Activated CD8-positive, alpha-beta memory T cell treated with anti-CD3 and anti-CD28 coated beads, Interleukin-2, amount 10 ng/mL, durations not matched to agents 7 days and 5 days (primary cell): ENCODE measurements around the gene DGLUCY. TPM values are rescaled to one million over a fixed set of nuclear protein-coding genes. Genes with fewer than 3 reads are reported as not detected.
"Not testable (repeated sequence)": the region's sequence is repeated elsewhere in the genome, so short reads cannot be mapped to it uniquely, and the experiment has no call there.

Experiments used
- ATAC-seq: fragments of 150-1000 bp; cut with Tn5 transposase; one replicate; pipeline ENCODE4 v1.10.0; 2021; ENCODE audit warnings: moderate library complexity
- CTCF ChIA-PET: fragments of 350-600 bp; sonication (Branson Sonifier 250); formaldehyde crosslinking; loops from one replicate; lab custom pipeline; 2021; ENCODE audit warnings: antibody characterized with exemption; lab: Charles Lee
- DNase-seq: peaks from one replicate; pipeline ENCODE4 v3.0.0-alpha.2; 2020
- H3K27ac Mint-ChIP-seq: one replicate; pipeline ENCODE4 v1.8.0; 2021; ENCODE audit warnings: mild to moderate bottlenecking, mixed read lengths
- H3K27me3 Mint-ChIP-seq: one replicate; pipeline ENCODE4 v1.8.0; 2021; ENCODE audit warnings: mixed read lengths
- H3K36me3 Mint-ChIP-seq: one replicate; pipeline ENCODE4 v1.8.0; 2021; ENCODE audit warnings: mild to moderate bottlenecking, mixed read lengths
- H3K4me1 Mint-ChIP-seq: one replicate; pipeline ENCODE4 v1.8.0; 2021; ENCODE audit warnings: mixed read lengths
- H3K4me3 Mint-ChIP-seq: one replicate; pipeline ENCODE4 v1.8.0; 2021; ENCODE audit warnings: mild to moderate bottlenecking, moderate library complexity, mixed read lengths
- H3K9me3 Mint-ChIP-seq: one replicate; pipeline ENCODE4 v1.8.0; 2022; ENCODE audit warnings: low read depth, mixed read lengths
- total RNA-seq, 2 experiments: library from RNA; stranded (reverse); gene quantifications; one replicate each; pipeline ENCODE4 v1.2.3, GENCODE V29; 2021

The DGLUCY gene
- total RNA-seq, 2 experiments from 2014 or later: 113 to 176 TPM

DNA sequence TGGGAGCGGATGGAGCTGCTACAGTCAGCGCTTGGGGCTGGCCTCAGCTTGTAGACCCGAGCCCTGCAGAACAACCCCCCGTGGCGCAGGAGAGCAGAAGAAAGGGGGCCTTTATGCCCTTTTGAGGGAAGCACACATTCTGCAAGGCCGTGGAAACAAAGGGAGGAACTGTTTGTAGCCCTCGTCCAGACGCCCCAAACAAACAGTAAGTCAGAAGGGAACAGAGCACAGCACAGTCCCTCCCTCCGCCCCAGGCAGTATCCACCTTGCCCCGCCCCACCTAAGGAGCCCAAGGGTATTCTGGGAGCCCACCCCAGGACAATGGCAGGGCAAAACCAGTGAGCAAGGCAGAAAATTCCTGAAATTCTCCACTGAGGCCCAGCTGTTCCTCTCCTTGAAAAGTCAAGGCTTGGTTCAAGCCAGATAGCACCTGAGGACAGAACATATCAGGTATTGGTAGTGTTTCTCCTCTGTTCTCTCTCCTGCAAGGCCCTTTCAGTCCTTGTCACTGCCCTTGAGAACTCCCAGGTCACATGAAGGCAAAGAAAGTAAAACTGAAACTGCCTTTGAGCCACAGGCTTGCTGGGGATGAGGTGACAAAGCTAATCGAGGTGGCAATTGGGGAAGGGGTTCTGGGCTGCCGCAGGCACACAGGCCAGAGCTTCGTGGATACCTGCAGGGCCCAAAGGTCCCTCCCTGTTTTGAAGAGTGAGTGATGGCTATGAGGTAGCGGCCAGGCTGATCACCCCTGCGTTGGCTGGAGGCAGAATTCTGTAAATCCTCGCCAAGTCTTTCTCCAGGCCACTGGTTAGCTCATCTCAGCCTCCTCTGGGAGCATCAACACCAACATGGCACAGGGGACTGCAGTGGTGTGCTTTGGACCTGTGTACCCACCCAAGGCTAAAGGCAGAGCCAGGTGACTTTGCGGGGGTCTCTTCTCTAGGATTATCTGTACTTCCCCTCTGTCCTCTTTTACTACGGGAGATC, 499 bp downstream of the DGLUCY start:
- CTCF ChIA-PET: interaction anchor here (0.9 to 5.7 kb wide), 20 partner anchors 9 to 225 kb away, joined by 3 to 125 read pairs (median 4); partner anchors contain the start of gene RPS6KA5
- Mint-ChIP-seq H3K9me3 (no peaks in the 10 kb centered on the region), H3K4me3 (peak overlapping the region; percentile 98), H3K36me3 (peaks cover 46% of the 10 kb centered on the region), H3K27ac (peak overlapping the region; percentile 96), H3K27me3 (no peaks in the 10 kb centered on the region), H3K4me1 (peaks cover 66% of the 10 kb centered on the region)
- DNase-seq (peak; percentile 89), ATAC-seq (peak; percentile 80)

- peak overlapping the region; percentile 98 for H3K4me3 Mint-ChIP-seq
- H3K27ac Mint-ChIP-seq: peak overlapping the region; percentile 96
- ATAC-seq: no peak
- no peaks in the 10 kb centered on the region for H3K27me3 Mint-ChIP-seq
- DNase-seq: peak; percentile 45
- peaks cover 59% of the 10 kb centered on the region for H3K36me3 Mint-ChIP-seq
- peaks cover 67% of the 10 kb centered on the region for H3K4me1 Mint-ChIP-seq
- H3K9me3 Mint-ChIP-seq: no peaks in the 10 kb centered on the region
- CTCF ChIA-PET: interaction anchor here (0.9 to 5.7 kb wide), 10 partner anchors 21 to 214 kb away, joined by 3 to 125 read pairs (median 4); partner anchors contain the start of gene RPS6KA5
These were observed 2.3 kb downstream of the DGLUCY start for GRCh38 chr14:91115986-91116770.

GRCh38 chr14:91116913-91117588, 3.2 kb downstream of the DGLUCY start:
- no peaks in the 10 kb centered on the region for H3K9me3 Mint-ChIP-seq
- CTCF ChIA-PET: interaction anchor here (1.1 to 5.7 kb wide), 4 partner anchors 54 to 147 kb away, joined by 3 to 125 read pairs (median 16); partner anchors contain the start of gene RPS6KA5
- no peaks in the 10 kb centered on the region for H3K27me3 Mint-ChIP-seq
- H3K36me3 Mint-ChIP-seq: peaks cover 64% of the 10 kb centered on the region
- DNase-seq (peak; percentile 71), ATAC-seq (no peak)
- H3K4me3 Mint-ChIP-seq: peak overlapping the region; percentile 98
- peak overlapping the region; percentile 96 for H3K27ac Mint-ChIP-seq
- peaks cover 67% of the 10 kb centered on the region for H3K4me1 Mint-ChIP-seq

GRCh38 chr14:91117960-91118359, 4.1 kb downstream of the DGLUCY start:
- Mint-ChIP-seq H3K36me3 (peaks cover 65% of the 10 kb centered on the region), H3K4me3 (no peak overlapping the region)

GRCh38 chr14:91118511-91119068, 4.7 kb downstream of the DGLUCY start:
- Mint-ChIP-seq H3K27ac (peak overlapping the region; percentile 63), H3K4me1 (peaks cover 63% of the 10 kb centered on the region), H3K36me3 (peaks cover 69% of the 10 kb centered on the region), H3K4me3 (no peak overlapping the region), H3K9me3 (no peaks in the 10 kb centered on the region), H3K27me3 (no peaks in the 10 kb centered on the region)
- CTCF ChIA-PET: interaction anchor here (1.1 to 1.2 kb wide), 2 partner anchors 148 to 215 kb away, joined by 3 read pairs; no protein-coding TSS in a partner anchor
- DNase-seq (no peak), ATAC-seq (no peak)

More at GRCh38 chr14:91117960-91118359, 4.1 kb downstream of the DGLUCY start:
- Mint-ChIP-seq H3K27ac (no peak overlapping the region), H3K9me3 (no peaks in the 10 kb centered on the region), H3K27me3 (no peaks in the 10 kb centered on the region), H3K4me1 (peaks cover 63% of the 10 kb centered on the region)
- DNase-seq: no peak
- no peak for ATAC-seq
- CTCF ChIA-PET: interaction anchor here (1.1 to 1.2 kb wide), 2 partner anchors 148 to 215 kb away, joined by 3 read pairs; no protein-coding TSS in a partner anchor

DNA sequence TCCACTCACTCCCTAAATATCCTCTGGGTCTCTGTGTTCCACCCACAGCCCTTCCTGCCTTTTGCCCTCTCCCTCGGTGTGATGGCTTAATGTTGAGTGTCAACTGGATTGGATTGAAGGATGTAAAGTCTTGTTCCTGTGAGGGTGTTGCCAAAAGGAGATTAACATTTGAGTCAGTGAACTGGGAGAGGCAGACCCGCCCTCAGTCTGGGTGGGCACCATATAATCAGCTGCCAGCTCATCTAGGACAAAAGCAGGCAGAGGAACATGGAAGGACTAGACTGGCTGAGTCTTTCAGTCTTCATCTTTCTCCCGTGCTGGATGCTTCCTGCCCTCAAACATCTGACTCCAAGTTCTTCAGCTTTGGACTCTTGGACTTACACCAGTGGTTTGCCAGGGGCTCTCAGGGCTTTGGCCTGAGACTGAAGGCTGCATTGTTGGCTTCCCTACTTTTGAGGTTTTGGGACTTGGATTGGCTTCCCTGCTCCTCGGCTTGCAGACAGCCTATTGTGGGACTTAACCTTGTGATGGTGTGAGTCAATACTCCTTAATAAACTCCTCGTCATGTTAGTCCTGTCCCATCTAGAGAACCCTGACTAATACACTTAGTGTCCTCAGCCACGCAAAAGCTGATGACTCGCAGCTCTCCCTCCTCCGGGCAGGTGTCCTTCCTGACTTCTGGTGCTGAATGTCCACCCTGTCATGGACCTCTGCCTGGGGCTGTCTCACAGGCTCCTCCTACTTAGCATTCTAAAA, 5.9 kb downstream of the DGLUCY start:
- Mint-ChIP-seq H3K4me1 (peaks cover 65% of the 10 kb centered on the region), H3K27ac (peak overlapping the region; percentile 63), H3K4me3 (no peak overlapping the region), H3K36me3 (peaks cover 79% of the 10 kb centered on the region), H3K9me3 (no peaks in the 10 kb centered on the region), H3K27me3 (no peaks in the 10 kb centered on the region)
- DNase-seq (no peak), ATAC-seq (no peak)
- CTCF ChIA-PET: interaction anchor here (1.4 to 1.6 kb wide), 2 partner anchors 20 to 60 kb away, joined by 3 to 4 read pairs; no protein-coding TSS in a partner anchor

DNA sequence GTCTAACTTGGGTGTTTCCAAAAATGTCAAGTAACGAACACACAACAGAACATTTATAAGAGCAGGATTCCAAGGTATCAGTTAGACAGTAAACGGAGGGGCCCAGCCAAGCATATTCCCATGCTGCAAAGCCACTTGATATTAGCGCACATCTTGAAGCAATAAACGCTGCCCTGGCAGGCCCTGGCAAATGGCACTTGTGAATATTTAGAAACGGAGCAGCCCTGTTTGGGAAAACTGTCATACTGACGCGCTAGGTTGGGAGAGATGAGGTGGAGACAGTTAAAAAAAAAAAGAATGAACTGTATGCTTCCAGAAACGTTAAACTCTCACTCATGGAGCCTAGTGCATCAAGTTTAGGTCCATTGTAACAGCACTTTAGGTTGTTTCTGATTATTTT, 9.3 kb downstream of the DGLUCY start:
- Mint-ChIP-seq H3K4me3 (no peak overlapping the region), H3K36me3 (peaks cover 85% of the 10 kb centered on the region), H3K4me1 (peaks cover 60% of the 10 kb centered on the region), H3K27me3 (no peaks in the 10 kb centered on the region), H3K27ac (no peak overlapping the region), H3K9me3 (peaks cover 4% of the 10 kb centered on the region)
- ATAC-seq (no peak), DNase-seq (no peak)
- CTCF ChIA-PET: interaction anchor here (0.6 to 1.5 kb wide), 3 partner anchors 19 to 353 kb away, joined by 3 read pairs; no protein-coding TSS in a partner anchor

DNA sequence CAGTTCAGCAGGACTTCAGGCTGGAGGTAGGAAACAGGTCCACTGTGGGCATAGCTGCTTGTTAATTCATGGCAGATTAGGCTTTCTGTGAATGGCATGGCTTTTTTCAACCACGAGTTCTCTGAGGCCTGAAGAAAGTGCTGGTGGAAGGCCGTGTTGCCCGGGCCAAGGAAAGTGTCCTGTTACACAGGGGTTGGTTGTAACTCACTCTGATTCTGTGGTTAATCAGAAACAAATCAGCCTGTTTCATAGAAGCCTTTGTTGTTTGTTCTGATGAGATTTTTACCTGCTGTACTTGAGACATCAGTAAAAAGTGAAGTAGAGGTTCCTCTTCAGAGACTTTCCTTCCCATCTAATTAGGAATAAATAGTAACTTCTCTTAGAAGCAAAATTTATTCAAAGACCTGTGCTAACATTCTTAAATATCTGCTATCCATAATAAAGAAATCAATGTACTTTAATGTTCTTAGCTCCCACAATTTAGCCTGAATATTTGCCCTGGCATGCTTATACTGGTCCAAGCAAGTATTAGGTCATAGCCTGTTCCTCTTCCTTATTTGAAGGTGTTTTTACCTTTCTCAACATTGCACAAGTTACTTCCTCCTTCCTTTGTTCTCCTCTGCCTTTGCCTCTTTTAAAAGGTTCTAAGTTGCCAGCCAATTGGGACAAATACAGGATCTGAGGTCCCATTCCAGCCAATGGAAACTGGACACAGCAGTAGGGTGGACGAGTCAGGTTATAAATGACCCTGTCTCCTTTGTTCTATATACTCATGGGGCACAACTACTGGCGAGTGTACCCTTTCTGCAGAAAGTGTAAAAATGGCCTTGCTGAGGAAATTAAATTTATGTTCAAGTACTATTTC, 10.8 kb downstream of the DGLUCY start:
- not testable (repeated sequence) for H3K27me3 Mint-ChIP-seq, H3K4me3 Mint-ChIP-seq, DNase-seq, ATAC-seq, H3K9me3 Mint-ChIP-seq
- Mint-ChIP-seq H3K27ac (peak overlapping the region; percentile 56), H3K4me1 (peaks cover 54% of the 10 kb centered on the region), H3K36me3 (peaks cover 79% of the 10 kb centered on the region)
- CTCF ChIA-PET: interaction anchor here (1.3 to 1.5 kb wide), 3 partner anchors 12 to 86 kb away, joined by 3 to 4 read pairs (median 3); no protein-coding TSS in a partner anchor

GRCh38 chr14:91125271-91125660, 11.4 kb downstream of the DGLUCY start:
- ATAC-seq (no peak), DNase-seq (no peak)
- Mint-ChIP-seq H3K36me3 (peaks cover 78% of the 10 kb centered on the region), H3K27me3 (no peaks in the 10 kb centered on the region), H3K4me1 (peaks cover 48% of the 10 kb centered on the region), H3K27ac (peak overlapping the region; percentile 56), H3K9me3 (peaks cover 4% of the 10 kb centered on the region), H3K4me3 (no peak overlapping the region)
- CTCF ChIA-PET: interaction anchor here (1.4 kb wide), 1 partner anchor 11 kb away, joined by 4 read pairs; no protein-coding TSS in a partner anchor

DNA sequence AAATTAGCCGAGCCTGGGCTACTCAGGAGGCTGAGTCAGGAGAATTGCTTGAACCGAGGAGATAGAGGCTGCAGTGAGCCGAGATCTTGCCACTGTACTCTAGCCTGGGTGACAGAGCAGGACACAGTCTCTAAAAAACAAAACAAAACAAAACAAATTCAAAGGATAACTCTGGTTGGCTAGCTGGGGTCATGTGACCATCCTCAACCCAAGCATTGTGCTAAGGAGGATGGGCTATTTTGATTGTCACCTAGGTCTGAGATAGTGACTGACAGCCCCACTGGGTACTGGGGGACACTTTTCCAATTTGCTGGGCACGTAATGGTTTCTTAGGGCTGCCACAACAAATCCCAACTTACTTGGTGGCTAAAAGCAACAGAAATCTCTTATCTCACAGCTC, 11.9 kb downstream of the DGLUCY start:
- DNase-seq (no peak), ATAC-seq (no peak)
- Mint-ChIP-seq H3K27me3 (no peaks in the 10 kb centered on the region), H3K4me3 (no peak overlapping the region), H3K4me1 (peaks cover 45% of the 10 kb centered on the region), H3K36me3 (peaks cover 78% of the 10 kb centered on the region), H3K27ac (no peak overlapping the region), H3K9me3 (peaks cover 4% of the 10 kb centered on the region)
- CTCF ChIA-PET: no interaction called here

- H3K36me3 Mint-ChIP-seq: peaks cover 79% of the 10 kb centered on the region
- CTCF ChIA-PET: no interaction called here
- H3K27ac Mint-ChIP-seq: no peak overlapping the region
- DNase-seq: no peak
- ATAC-seq: no peak
- H3K4me1 Mint-ChIP-seq: peaks cover 39% of the 10 kb centered on the region
- H3K4me3 Mint-ChIP-seq: no peak overlapping the region
- peaks cover 4% of the 10 kb centered on the region for H3K9me3 Mint-ChIP-seq
- no peaks in the 10 kb centered on the region for H3K27me3 Mint-ChIP-seq
These were observed 12.9 kb downstream of the DGLUCY start for GRCh38 chr14:91126761-91127160.
